Nephron progenitor cell (in vitro differentiated cells): ENCODE measurements around the gene RXFP4.
A peak's percentile ranks its signal among the peaks of the same experiment; 100 is the strongest.

Source experiments
- DNase-seq: peaks from one replicate; pipeline ENCODE4 v3.0.0; 2021
- H3K27ac Mint-ChIP-seq: 2 replicates; pipeline ENCODE4 v1.8.0; 2021; ENCODE audit warnings: mild to moderate bottlenecking, moderate library complexity, mixed read lengths
- H3K27me3 Mint-ChIP-seq: 2 replicates; pipeline ENCODE4 v1.8.0; 2021; ENCODE audit warnings: mild to moderate bottlenecking, low read depth, mixed read lengths; ENCODE audit not compliant: poor library complexity
- H3K36me3 Mint-ChIP-seq: 2 replicates; pipeline ENCODE4 v1.8.0; 2021; ENCODE audit warnings: low read depth, mixed read lengths
- H3K4me1 Mint-ChIP-seq: 2 replicates; pipeline ENCODE4 v1.8.0; 2021; ENCODE audit warnings: mixed read lengths
- H3K4me3 Mint-ChIP-seq: 2 replicates; pipeline ENCODE4 v1.8.0; 2021; ENCODE audit warnings: mild to moderate bottlenecking, moderate library complexity, mixed read lengths
- H3K9me3 Mint-ChIP-seq: 2 replicates; pipeline ENCODE4 v1.8.0; 2021; ENCODE audit warnings: mild to moderate bottlenecking, moderate library complexity, mixed read lengths
- CTCF ChIP-seq: fragments of 200-600 bp; sonication (generic); IDR thresholded peaks from 2 replicates; pipeline ENCODE4 v1.5.0; 2021; ENCODE audit warnings: antibody characterized with exemption

RXFP4 gene

GRCh38 chr1:155940482-155940992, 901 bp upstream of the RXFP4 start:
- Mint-ChIP-seq H3K9me3 (no peaks in the 10 kb centered on the region), H3K27me3 (peaks cover 6% of the 10 kb centered on the region), H3K4me3 (no peak overlapping the region), H3K27ac (peak overlapping the region; percentile 56), H3K4me1 (peaks cover 55% of the 10 kb centered on the region), H3K36me3 (no peaks in the 10 kb centered on the region)
- TF ChIP-seq CTCF = no peak
- DNase-seq = no peak

GRCh38 chr1:155941845-155942531, 550 bp downstream of the RXFP4 start:
- Mint-ChIP-seq H3K9me3 (no peaks in the 10 kb centered on the region), H3K4me1 (peaks cover 69% of the 10 kb centered on the region), H3K4me3 (no peak overlapping the region), H3K36me3 (peaks cover 5% of the 10 kb centered on the region), H3K27me3 (peaks cover 6% of the 10 kb centered on the region), H3K27ac (no peak overlapping the region)
- no peak for TF ChIP-seq CTCF
- no peak for DNase-seq

- TF ChIP-seq CTCF = no peak
- peaks cover 11% of the 10 kb centered on the region for H3K36me3 Mint-ChIP-seq
- peaks cover 73% of the 10 kb centered on the region for H3K4me1 Mint-ChIP-seq
- H3K27ac Mint-ChIP-seq = peak overlapping the region; percentile 90
- H3K9me3 Mint-ChIP-seq = no peaks in the 10 kb centered on the region
- no peak for DNase-seq
- H3K4me3 Mint-ChIP-seq = no peak overlapping the region
- peaks cover 6% of the 10 kb centered on the region for H3K27me3 Mint-ChIP-seq
These were observed 1.2 kb downstream of the RXFP4 start for GRCh38 chr1:155942578-155943141.

GRCh38 chr1:155944444-155944799, 3.0 kb downstream of the RXFP4 start:
- no peak for TF ChIP-seq CTCF
- no peak overlapping the region for H3K4me3 Mint-ChIP-seq
- H3K27me3 Mint-ChIP-seq = peaks cover 6% of the 10 kb centered on the region
- no peaks in the 10 kb centered on the region for H3K9me3 Mint-ChIP-seq
- H3K36me3 Mint-ChIP-seq = peaks cover 17% of the 10 kb centered on the region
- DNase-seq = no peak
- peak overlapping the region; percentile 88 for H3K27ac Mint-ChIP-seq
- peaks cover 67% of the 10 kb centered on the region for H3K4me1 Mint-ChIP-seq

- no peak for TF ChIP-seq CTCF
- Mint-ChIP-seq H3K4me1 (peaks cover 48% of the 10 kb centered on the region), H3K9me3 (no peaks in the 10 kb centered on the region), H3K4me3 (no peak overlapping the region), H3K36me3 (peaks cover 33% of the 10 kb centered on the region), H3K27me3 (peaks cover 6% of the 10 kb centered on the region), H3K27ac (peak overlapping the region; percentile 93)
- no peak for DNase-seq
These were observed 5.3 kb downstream of the RXFP4 start for GRCh38 chr1:155946633-155947219.
